CD14-positive monocyte (primary cell): ENCODE measurements around the gene PET100. TPM values are rescaled to one million over a fixed set of nuclear protein-coding genes. Genes with fewer than 3 reads are reported as not detected.

ENCODE experiments used
- DNase-seq, 3 donors: peaks; one replicate each; pipeline ENCODE4 v3.0.0-alpha.2; 2011 to 2022
- H2AFZ ChIP-seq: 2 replicates; pipeline ENCODE4 v1.6.0; 2012; ENCODE audit warnings: mild to moderate bottlenecking, low read depth, low read length, inconsistent platforms; ENCODE audit not compliant: insufficient read depth, poor library complexity, severe bottlenecking
- H3K27ac ChIP-seq, 2 donors: 1 replicate in 1 of 2; 2 replicates in 1 of 2; pipeline ENCODE4 v1.5.1; 2012 to 2013; ENCODE audit warnings: low read length in 2 of 2, control low read depth in 1 of 2, inconsistent platforms in 1 of 2, low read depth in 1 of 2, mild to moderate bottlenecking in 1 of 2
- H3K27me3 ChIP-seq, 2 donors: one replicate each; pipeline versions ENCODE4 v1.6.0 to v1.6.1; 2011 to 2013; ENCODE audit warnings: low read length in 2 of 2; ENCODE audit not compliant: control insufficient read depth in 2 of 2, insufficient read depth in 2 of 2
- H3K36me3 ChIP-seq, 2 donors: replicated peaks in 1 of 2; 1 replicate in 1 of 2; 2 replicates in 1 of 2; pipeline versions ENCODE4 v1.5.1 to v1.6.1; 2012 to 2013; ENCODE audit warnings: low read length in 2 of 2, control low read depth in 1 of 2, inconsistent platforms in 1 of 2, mild to moderate bottlenecking in 1 of 2; ENCODE audit not compliant: insufficient read depth in 2 of 2, control insufficient read depth in 1 of 2
- H3K4me1 ChIP-seq, 2 donors: 1 replicate in 1 of 2; 2 replicates in 1 of 2; pipeline versions ENCODE4 v1.5.1 to v1.6.1; 2012 to 2013; ENCODE audit warnings: low read length in 2 of 2, control low read depth in 1 of 2, inconsistent platforms in 1 of 2, mild to moderate bottlenecking in 1 of 2, moderate library complexity in 1 of 2; ENCODE audit not compliant: insufficient read depth in 2 of 2, control insufficient read depth in 1 of 2
- H3K4me2 ChIP-seq: replicated peaks from 2 replicates; pipeline ENCODE3; 2012; ENCODE audit warnings: low read length, moderate library complexity, mild to moderate bottlenecking; ENCODE audit not compliant: poor library complexity, severe bottlenecking; ENCODE audit errors: extremely low read depth
- H3K4me3 ChIP-seq, 3 experiments: fragments of 200-600 bp in 1 of 3; sonication (generic) in 1 of 3; replicated peaks in 1 of 3; 1 replicate in 2 of 3; 2 replicates in 1 of 3; pipeline ENCODE4 v1.5.1; 2011 to 2013; ENCODE audit warnings: low read length in 3 of 3, mild to moderate bottlenecking in 3 of 3, control low read depth in 2 of 3, low read depth in 2 of 3, inconsistent platforms in 1 of 3, moderate library complexity in 1 of 3
- H3K79me2 ChIP-seq: 2 replicates; pipeline ENCODE4 v1.6.0; 2012; ENCODE audit warnings: mild to moderate bottlenecking, control low read depth, inconsistent platforms, low read length, moderate library complexity; ENCODE audit not compliant: insufficient read depth
- H3K9ac ChIP-seq: 2 replicates; pipeline ENCODE4 v1.6.0; 2017; ENCODE audit warnings: low read length, mild to moderate bottlenecking; ENCODE audit not compliant: insufficient read depth, poor library complexity, severe bottlenecking
- H3K9me3 ChIP-seq, 2 donors: replicated peaks in 1 of 2; 1 replicate in 1 of 2; 2 replicates in 1 of 2; pipeline versions ENCODE4 v1.5.1 to v1.6.1; 2012 to 2013; ENCODE audit warnings: low read length in 2 of 2, control low read depth in 1 of 2; ENCODE audit not compliant: control insufficient read depth in 1 of 2, insufficient read depth in 1 of 2
- H4K20me1 ChIP-seq: 2 replicates; pipeline ENCODE4 v1.6.0; 2012; ENCODE audit warnings: mild to moderate bottlenecking, low read length, control low read depth, moderate library complexity; ENCODE audit not compliant: insufficient read depth
- H3K27ac Mint-ChIP-seq, 7 donors: one replicate each; pipeline ENCODE4 v1.8.0; 2020; ENCODE audit warnings: mild to moderate bottlenecking in 7 of 7, mixed read lengths in 7 of 7, moderate library complexity in 6 of 7, inconsistent platforms in 2 of 7
- H3K27me3 Mint-ChIP-seq, 3 donors: one replicate each; pipeline ENCODE4 v1.8.0; 2021 to 2022; ENCODE audit warnings: low read depth in 3 of 3, mild to moderate bottlenecking in 3 of 3, mixed read lengths in 3 of 3, moderate library complexity in 3 of 3, inconsistent platforms in 1 of 3
- H3K36me3 Mint-ChIP-seq, 2 donors: one replicate each; pipeline ENCODE4 v1.8.0; 2020; ENCODE audit warnings: mixed read lengths in 2 of 2, inconsistent platforms in 1 of 2, mild to moderate bottlenecking in 1 of 2
- H3K4me1 Mint-ChIP-seq: one replicate; pipeline ENCODE4 v1.8.0; 2020; ENCODE audit warnings: mild to moderate bottlenecking, mixed read lengths
- H3K4me3 Mint-ChIP-seq, 2 donors: one replicate each; pipeline ENCODE4 v1.8.0; 2020; ENCODE audit warnings: mild to moderate bottlenecking in 2 of 2, mixed read lengths in 2 of 2, moderate library complexity in 1 of 2
- H3K9me3 Mint-ChIP-seq, 7 donors: one replicate each; pipeline ENCODE4 v1.8.0; 2020 to 2022; ENCODE audit warnings: mixed read lengths in 7 of 7, mild to moderate bottlenecking in 6 of 7, moderate library complexity in 6 of 7, inconsistent platforms in 2 of 7
- WGBS: methylation state at CpG from one replicate; pipeline ENCODE4 v1.1.5; 2013; ENCODE audit warnings: missing lambda C conversion rate; ENCODE audit not compliant: insufficient coverage; 5-methylcytosine and 5-hydroxymethylcytosine counted together
- intact Hi-C, 2 donors: fragments of 100-400 bp; cut with micrococcal nuclease; formaldehyde crosslinking; loops; one replicate each; pipeline versions ENCODE4 v1.15.0 to v1.15.1; 2023
- polyA plus RNA-seq, 3 donors: library from polyadenylated mRNA; depleted of rRNA in 1 of 3; unstranded in 2 of 3; stranded (reverse) in 1 of 3; fragments of 300-500 nt in 2 of 3; fragments of >200 nt in 1 of 3; fragmentation: Illumina TruSeq in 2 of 3; gene quantifications; 1 replicate in 2 of 3; 2 replicates in 1 of 3; pipeline ENCODE4 v1.2.3, GENCODE V29; 2012 to 2021
- TF ChIP-seq, protein P1 (sequence below): fragments of 200-600 bp; IDR thresholded peaks from one replicate; pipeline ENCODE4 v1.8.0; 2022; ENCODE audit warnings: antibody characterized with exemption, mild to moderate bottlenecking

PET100 gene
- polyA plus RNA-seq, 3 donors, result 64.6 to 386 (median 300) TPM

DNA sequence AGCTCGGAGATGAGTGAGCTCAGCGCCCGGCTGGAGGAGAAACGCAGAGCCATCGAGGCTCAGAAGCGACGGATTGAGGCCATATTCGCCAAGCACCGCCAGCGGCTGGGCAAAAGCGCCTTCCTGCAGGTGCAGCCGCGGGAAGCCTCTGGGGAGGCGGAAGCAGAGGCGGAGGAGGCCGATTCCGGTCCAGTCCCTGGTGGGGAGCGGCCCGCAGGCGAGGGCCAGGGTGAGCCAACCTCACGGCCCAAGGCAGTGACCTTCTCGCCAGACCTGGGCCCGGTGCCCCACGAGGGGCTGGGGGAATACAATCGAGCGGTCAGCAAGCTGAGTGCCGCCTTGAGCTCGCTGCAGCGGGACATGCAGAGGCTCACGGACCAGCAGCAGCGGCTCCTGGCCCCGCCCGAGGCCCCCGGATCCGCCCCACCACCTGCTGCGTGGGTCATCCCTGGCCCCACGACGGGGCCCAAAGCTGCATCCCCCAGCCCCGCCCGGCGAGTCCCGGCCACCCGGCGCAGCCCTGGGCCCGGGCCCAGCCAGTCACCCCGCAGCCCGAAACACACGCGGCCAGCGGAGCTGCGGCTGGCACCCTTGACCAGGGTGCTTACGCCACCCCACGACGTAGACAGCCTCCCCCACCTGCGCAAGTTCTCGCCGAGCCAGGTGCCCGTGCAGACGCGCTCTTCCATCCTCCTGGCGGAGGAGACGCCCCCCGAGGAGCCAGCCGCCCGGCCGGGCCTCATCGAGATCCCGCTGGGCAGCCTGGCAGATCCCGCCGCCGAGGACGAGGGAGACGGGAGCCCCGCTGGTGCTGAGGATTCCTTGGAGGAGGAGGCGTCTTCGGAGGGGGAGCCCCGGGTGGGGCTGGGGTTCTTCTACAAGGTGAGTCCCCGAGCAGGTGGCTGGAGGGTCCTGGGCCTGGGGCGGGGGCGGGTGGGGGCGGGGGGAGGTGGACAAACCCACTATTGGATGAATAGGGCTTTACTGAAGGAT, 17.0 kb upstream of the PET100 start:
- Histone ChIP-seq H4K20me1 (no peaks in the 10 kb centered on the region), H3K4me3 (no peak overlapping the region), H3K9me3 (no peaks in the 10 kb centered on the region), H3K27ac (no peak overlapping the region), H3K36me3 (no peaks in the 10 kb centered on the region), H3K27me3 (no peaks in the 10 kb centered on the region), H3K79me2 (no peaks in the 10 kb centered on the region), H3K9ac (no peak overlapping the region), H2AFZ (no peak overlapping the region), H3K4me2 (no peak overlapping the region), H3K4me1 (peaks cover 0 to 5% of the 10 kb centered on the region in 2 donors)
- peaks cover 0 to 3% (median 0%) of the 10 kb centered on the region in 7 donors for H3K9me3 Mint-ChIP-seq
- intact Hi-C loops, result no loop called here
- H3K27ac Mint-ChIP-seq, result no peak overlapping the region
- peaks cover 7% of the 10 kb centered on the region for H3K4me1 Mint-ChIP-seq
- DNase-seq, result no peak
- no peak overlapping the region for H3K4me3 Mint-ChIP-seq
- WGBS, result 95% methylated on average over 66 of the region's 81 CpGs
- H3K27me3 Mint-ChIP-seq, result peaks cover 0 to 4% (median 2%) of the 10 kb centered on the region in 3 donors
- H3K36me3 Mint-ChIP-seq, result peaks cover 4 to 6% of the 10 kb centered on the region in 2 donors
- TF ChIP-seq, protein P1, sequence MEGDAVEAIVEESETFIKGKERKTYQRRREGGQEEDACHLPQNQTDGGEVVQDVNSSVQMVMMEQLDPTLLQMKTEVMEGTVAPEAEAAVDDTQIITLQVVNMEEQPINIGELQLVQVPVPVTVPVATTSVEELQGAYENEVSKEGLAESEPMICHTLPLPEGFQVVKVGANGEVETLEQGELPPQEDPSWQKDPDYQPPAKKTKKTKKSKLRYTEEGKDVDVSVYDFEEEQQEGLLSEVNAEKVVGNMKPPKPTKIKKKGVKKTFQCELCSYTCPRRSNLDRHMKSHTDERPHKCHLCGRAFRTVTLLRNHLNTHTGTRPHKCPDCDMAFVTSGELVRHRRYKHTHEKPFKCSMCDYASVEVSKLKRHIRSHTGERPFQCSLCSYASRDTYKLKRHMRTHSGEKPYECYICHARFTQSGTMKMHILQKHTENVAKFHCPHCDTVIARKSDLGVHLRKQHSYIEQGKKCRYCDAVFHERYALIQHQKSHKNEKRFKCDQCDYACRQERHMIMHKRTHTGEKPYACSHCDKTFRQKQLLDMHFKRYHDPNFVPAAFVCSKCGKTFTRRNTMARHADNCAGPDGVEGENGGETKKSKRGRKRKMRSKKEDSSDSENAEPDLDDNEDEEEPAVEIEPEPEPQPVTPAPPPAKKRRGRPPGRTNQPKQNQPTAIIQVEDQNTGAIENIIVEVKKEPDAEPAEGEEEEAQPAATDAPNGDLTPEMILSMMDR, result no peak

DNA sequence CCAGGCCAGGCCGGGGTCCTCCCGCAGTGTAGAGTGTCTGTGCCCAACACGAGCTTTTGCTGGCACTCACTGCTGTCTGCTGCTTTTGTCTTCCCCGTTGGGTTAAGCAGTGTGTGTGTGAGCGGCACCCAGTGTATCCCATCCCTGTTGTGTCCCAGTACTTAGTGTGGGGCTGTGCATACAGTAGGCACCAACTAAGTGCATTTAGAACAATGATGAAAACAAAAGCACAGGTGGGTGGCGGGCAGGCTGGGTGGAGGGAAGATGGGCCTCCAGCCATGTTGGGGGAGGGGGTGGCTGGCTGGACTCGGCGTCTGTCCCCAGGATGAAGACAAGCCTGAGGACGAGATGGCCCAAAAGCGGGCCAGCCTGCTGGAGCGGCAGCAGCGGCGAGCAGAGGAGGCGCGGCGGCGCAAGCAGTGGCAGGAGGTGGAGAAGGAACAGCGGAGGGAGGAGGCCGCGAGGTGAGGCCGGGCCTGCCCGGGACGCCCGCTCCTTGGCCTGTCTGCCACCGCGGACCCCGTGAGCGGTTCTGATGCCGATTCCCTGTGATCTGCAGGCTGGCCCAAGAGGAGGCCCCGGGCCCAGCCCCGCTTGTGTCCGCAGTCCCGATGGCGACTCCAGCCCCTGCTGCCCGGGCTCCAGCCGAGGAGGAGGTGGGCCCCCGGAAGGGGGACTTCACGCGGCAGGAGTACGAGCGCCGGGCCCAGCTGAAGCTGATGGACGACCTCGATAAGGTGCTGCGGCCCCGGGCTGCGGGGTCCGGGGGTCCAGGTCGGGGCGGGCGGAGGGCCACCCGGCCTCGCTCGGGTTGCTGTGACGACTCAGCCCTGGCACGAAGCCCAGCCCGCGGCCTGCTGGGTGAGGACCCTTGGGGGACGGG, 14.5 kb upstream of the PET100 start:
- Histone ChIP-seq H3K27me3 (no peaks in the 10 kb centered on the region), H3K27ac (no peak overlapping the region), H3K4me1 (peaks cover 0 to 14% of the 10 kb centered on the region in 2 donors), H3K4me2 (no peak overlapping the region), H4K20me1 (no peaks in the 10 kb centered on the region), H3K9me3 (no peaks in the 10 kb centered on the region), H2AFZ (no peak overlapping the region), H3K4me3 (no peak overlapping the region), H3K79me2 (no peaks in the 10 kb centered on the region), H3K36me3 (peaks cover 10 to 20% of the 10 kb centered on the region in 2 donors), H3K9ac (no peak overlapping the region)
- no peak for DNase-seq
- Mint-ChIP-seq H3K27ac (no peak overlapping the region), H3K27me3 (peaks cover 2 to 4% (median 2%) of the 10 kb centered on the region in 3 donors), H3K4me3 (no peak overlapping the region), H3K4me1 (peaks cover 17% of the 10 kb centered on the region), H3K36me3 (peaks cover 22 to 26% of the 10 kb centered on the region in 2 donors), H3K9me3 (peaks cover 0 to 7% (median 0%) of the 10 kb centered on the region in 7 donors)
- WGBS, result 97% methylated on average over 32 of the region's 59 CpGs
- TF ChIP-seq, protein P1, result no peak
- intact Hi-C loops, result no loop called here
